Karpas-422 (cell line): ENCODE data around the gene PNKP. TPM values are rescaled to one million over a fixed set of nuclear protein-coding genes. Genes with fewer than 3 reads are reported as not detected.

ENCODE experiments used
- DNase-seq: peaks from one replicate; pipeline ENCODE4 v3.0.0-alpha.2; 2015
- H2AFZ ChIP-seq: fragments of 200-600 bp; sonication (generic); 2 replicates; pipeline ENCODE4 v1.6.1; 2014; ENCODE audit warnings: antibody characterized with exemption, low read length, mixed read lengths
- H3K27ac ChIP-seq: fragments of 200-600 bp; sonication (generic); 2 replicates; pipeline ENCODE4 v1.5.1; 2014; ENCODE audit warnings: mild to moderate bottlenecking, low read length, moderate library complexity
- H3K27me3 ChIP-seq: fragments of 200-600 bp; sonication (generic); 2 replicates; pipeline ENCODE4 v1.6.1; 2014; ENCODE audit warnings: low read length, mixed read lengths
- H3K36me3 ChIP-seq: fragments of 200-600 bp; sonication (generic); 2 replicates; pipeline ENCODE4 v1.6.1; 2014; ENCODE audit warnings: low read length, mixed read lengths; ENCODE audit not compliant: insufficient read depth
- H3K4me1 ChIP-seq: fragments of 200-600 bp; sonication (generic); 2 replicates; pipeline ENCODE4 v1.6.1; 2014; ENCODE audit warnings: mild to moderate bottlenecking, low read length, mixed read lengths
- H3K4me2 ChIP-seq: fragments of 200-600 bp; sonication (generic); 2 replicates; pipeline ENCODE4 v1.6.1; 2014; ENCODE audit warnings: low read length, low read depth, mild to moderate bottlenecking; ENCODE audit not compliant: poor library complexity, severe bottlenecking
- H3K4me3 ChIP-seq: fragments of 200-600 bp; sonication (generic); 2 replicates; pipeline ENCODE4 v1.5.1; 2014; ENCODE audit warnings: mild to moderate bottlenecking, antibody characterized with exemption, low read length, mixed read lengths
- H3K79me2 ChIP-seq: fragments of 200-600 bp; sonication (generic); 2 replicates; pipeline ENCODE4 v1.6.1; 2014; ENCODE audit warnings: mild to moderate bottlenecking, low read length, mixed read lengths
- H3K9ac ChIP-seq: fragments of 200-600 bp; sonication (generic); 2 replicates; pipeline ENCODE4 v1.6.0; 2014; ENCODE audit warnings: low read length
- H3K9me2 ChIP-seq: fragments of 200-600 bp; sonication (generic), shearing (Covaris generic); replicated peaks from 2 replicates; pipeline ENCODE4 v1.6.0; 2014; ENCODE audit warnings: mild to moderate bottlenecking, low read length, moderate library complexity; ENCODE audit not compliant: insufficient read depth
- H3K9me3 ChIP-seq: fragments of 300-700, 200-600 bp; sonication (generic); 2 replicates; pipeline ENCODE4 v1.6.1; 2014; ENCODE audit warnings: low read length, mixed read lengths
- H4K20me1 ChIP-seq: fragments of 200-600 bp; sonication (generic); 2 replicates; pipeline ENCODE4 v1.6.1; 2014; ENCODE audit warnings: mild to moderate bottlenecking, antibody characterized with exemption, low read length, low read depth; ENCODE audit not compliant: insufficient read depth
- total RNA-seq: library from RNA; depleted of rRNA; stranded (reverse); fragments of >200 nt; shearing (Covaris generic); gene quantifications from 2 replicates; pipeline ENCODE4 v1.2.3, GENCODE V29; 2014; ENCODE audit warnings: low replicate concordance

Gene PNKP
- total RNA-seq, 1 experiment from 2014 or later: 49.4 TPM

DNA sequence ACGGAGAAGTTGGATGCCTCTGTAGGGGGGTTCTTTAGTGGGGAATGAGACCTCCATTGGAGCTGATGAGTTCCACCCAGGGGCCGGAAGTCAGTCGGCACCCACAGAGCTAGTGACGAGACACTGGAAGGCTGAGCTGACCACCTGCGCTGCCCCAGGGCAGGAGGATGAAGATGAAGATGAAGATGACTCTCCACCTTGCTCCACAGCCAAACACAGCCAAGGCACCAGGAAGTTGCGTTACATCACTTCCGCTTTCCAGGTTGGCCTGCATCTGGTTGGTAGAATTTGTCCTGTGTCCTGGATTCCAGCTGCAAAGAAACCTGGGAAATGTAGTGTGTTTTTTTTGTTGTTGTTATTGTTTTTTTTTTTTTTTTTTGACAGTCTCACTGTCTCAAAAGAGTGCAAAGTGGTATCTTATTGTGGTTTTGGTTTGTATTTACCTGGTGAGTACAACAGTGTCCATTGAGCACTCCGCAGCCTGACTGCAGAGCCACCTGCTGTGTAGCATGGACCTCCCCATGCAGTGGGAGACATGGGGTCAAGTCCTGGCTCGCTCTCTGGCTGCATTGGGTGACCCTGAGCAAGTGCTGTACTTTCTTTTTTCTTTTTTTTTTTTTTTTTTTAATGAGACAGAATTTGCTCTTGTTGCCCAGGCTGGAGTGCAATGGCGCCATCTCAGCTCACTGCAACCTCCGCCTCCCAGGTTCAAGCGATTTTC is 12.0 kb upstream of the PNKP start:
- Histone ChIP-seq H3K9me3 (no peaks in the 10 kb centered on the region), H3K27ac (no peak overlapping the region), H3K4me3 (peak overlapping the region; percentile 84), H3K27me3 (no peaks in the 10 kb centered on the region), H2AFZ (no peak overlapping the region), H3K9ac (peak overlapping the region; percentile 5; the same call in 1 of the 2 replicates), H4K20me1 (no peaks in the 10 kb centered on the region), H3K36me3 (peaks cover 30% of the 10 kb centered on the region), H3K79me2 (peaks cover 27% of the 10 kb centered on the region), H3K4me2 (peak overlapping the region; percentile 75), H3K4me1 (peaks cover 25% of the 10 kb centered on the region), H3K9me2 (no peaks in the 10 kb centered on the region)
- peak; percentile 83 for DNase-seq

DNA sequence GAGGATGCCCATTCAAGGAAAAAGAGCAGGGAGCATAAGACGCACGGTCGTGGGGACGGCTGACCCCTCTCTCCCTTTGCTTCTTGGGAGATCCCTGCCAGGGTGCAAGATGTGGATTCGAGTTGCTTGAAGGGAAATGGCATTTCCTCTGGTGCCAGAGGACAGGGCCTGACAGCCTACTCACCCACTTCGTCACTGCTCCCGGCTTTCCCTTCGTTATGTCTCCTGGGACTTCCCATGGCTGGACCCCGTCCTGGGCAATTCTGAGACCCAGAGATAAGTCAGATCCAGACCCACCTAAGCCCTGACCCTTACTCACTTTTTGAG is 11.3 kb upstream of the PNKP start:
- Histone ChIP-seq H3K4me1 (peaks cover 25% of the 10 kb centered on the region), H3K4me3 (peak overlapping the region; percentile 84), H2AFZ (no peak overlapping the region), H3K27me3 (no peaks in the 10 kb centered on the region), H3K79me2 (peaks cover 30% of the 10 kb centered on the region), H3K27ac (no peak overlapping the region), H4K20me1 (no peaks in the 10 kb centered on the region), H3K9me3 (no peaks in the 10 kb centered on the region), H3K9ac (peak overlapping the region; percentile 97), H3K4me2 (peak overlapping the region; percentile 75), H3K36me3 (peaks cover 29% of the 10 kb centered on the region), H3K9me2 (no peaks in the 10 kb centered on the region)
- no peak for DNase-seq

DNA sequence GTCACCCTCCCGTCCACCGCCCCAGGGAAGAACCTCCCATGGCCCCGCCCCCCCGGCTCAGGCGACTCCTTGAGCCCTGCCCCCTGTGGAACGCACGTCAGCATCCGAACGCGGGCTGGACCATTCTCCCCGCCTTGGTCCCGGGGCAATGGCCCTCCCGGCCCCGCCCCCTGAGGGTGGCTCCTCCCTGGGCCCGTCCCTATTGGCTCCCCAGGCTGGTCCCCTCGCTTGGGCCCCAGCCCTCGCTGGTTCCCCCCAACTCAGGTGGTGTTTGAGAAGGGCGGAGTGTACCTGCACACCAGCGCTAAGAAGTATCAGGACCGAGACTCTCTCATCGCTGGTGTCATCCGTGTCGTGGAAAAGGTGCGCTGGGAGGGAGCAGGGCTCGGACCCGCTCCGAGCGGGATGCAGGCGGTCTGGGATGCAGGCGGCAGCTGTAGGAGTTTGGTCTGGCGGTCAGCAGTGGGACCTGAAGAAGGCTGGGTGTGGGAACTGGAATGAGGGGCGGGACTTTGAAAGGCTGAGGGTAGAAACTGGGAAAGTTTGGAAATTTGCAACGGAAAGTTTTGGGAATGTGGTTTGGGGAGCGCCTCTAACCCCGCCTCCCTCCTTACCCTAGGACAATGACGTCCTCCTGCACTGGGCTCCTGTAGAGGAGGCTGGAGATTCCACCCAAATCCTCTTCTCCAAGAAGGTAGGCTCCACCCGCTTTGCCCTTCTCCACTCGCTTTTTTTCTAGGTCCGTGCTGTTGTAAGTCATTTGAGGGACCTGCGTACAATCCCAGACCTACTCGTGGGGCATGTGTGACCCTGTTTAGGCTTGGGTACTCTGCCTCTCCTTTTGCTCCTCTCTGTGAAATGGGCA is 10.7 kb upstream of the PNKP start:
- Histone ChIP-seq H3K27ac (peak overlapping the region; percentile 82), H3K27me3 (no peaks in the 10 kb centered on the region), H3K9me2 (no peaks in the 10 kb centered on the region), H4K20me1 (no peaks in the 10 kb centered on the region), H3K9ac (peak overlapping the region; percentile 97), H3K4me2 (peak overlapping the region; percentile 75), H3K4me3 (peak overlapping the region; percentile 84), H3K36me3 (peaks cover 23% of the 10 kb centered on the region), H3K4me1 (peaks cover 25% of the 10 kb centered on the region), H3K79me2 (peaks cover 30% of the 10 kb centered on the region), H3K9me3 (no peaks in the 10 kb centered on the region), H2AFZ (peak overlapping the region; percentile 27; the same call in 1 of the 2 replicates)
- peak; percentile 100 for DNase-seq

DNA sequence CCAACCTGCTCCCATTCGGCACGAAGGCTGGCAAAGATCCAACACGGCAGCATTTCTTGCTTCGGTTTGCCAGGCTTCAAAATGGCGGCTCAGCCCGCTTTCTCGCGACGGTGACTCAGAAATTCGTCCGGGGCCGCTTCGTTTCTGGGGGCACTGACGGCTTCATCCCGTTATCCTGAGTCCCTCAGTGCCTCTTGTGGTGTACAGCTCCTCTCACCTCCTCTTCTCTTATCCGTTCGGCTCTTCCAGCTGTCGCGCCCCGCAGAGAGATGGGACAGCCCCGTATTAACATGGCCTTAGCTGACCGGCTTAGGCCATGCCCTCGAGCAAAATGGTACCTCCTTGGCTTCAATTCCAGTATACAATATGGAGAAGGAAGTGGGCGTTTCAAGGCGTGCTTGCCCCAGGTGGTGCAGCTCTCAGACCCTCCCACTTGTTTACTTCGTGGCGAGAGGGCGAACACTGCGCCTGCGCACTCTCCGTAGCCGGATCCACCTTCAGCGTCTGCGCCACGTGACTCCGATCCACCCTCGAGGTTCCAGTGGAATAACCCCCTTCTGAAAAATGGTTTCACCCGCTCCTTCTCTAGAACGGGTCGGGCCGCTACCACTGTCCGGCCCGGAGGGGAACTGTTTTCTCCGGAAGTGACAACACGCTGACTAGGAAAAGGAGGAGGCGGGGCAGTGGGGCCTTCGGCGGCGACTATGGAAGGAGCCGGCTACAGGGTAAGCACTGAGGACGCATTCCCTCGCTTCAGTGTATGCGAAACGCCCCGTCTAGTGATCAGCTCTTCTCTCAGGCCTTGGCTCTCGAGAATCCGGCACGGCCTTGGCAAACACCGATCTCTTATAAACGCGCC is 9.9 kb upstream of the PNKP start, which contains the start of the genes AKT1S1 and TBC1D17:
AKT1S1 (minus strand) TSS at position 336 of the 859 bp plus-strand sequence. CDS start 4,060 bp downstream, outside the sequence.
TBC1D17 (plus strand) TSS at position 683 of the 859 bp plus-strand sequence; CDS start at position 705, 22 bp downstream.
- Histone ChIP-seq H3K9ac (peak within 1 kb of the TSS; percentile 97), H3K79me2 (peaks cover 30% of the 10 kb centered on the region), H3K4me3 (peak within 1 kb of the TSS; percentile 84), H3K9me2 (no peaks in the 10 kb centered on the region), H2AFZ (peak within 1 kb of the TSS; percentile 62), H3K9me3 (no peaks in the 10 kb centered on the region), H3K4me1 (peaks cover 25% of the 10 kb centered on the region), H3K36me3 (peaks cover 16% of the 10 kb centered on the region; the same call in 1 of the 2 replicates), H3K27ac (peak within 1 kb of the TSS; percentile 86), H3K4me2 (peak within 1 kb of the TSS; percentile 75), H3K27me3 (no peaks in the 10 kb centered on the region), H4K20me1 (no peaks in the 10 kb centered on the region)
- DNase-seq: peak; percentile 100

DNA sequence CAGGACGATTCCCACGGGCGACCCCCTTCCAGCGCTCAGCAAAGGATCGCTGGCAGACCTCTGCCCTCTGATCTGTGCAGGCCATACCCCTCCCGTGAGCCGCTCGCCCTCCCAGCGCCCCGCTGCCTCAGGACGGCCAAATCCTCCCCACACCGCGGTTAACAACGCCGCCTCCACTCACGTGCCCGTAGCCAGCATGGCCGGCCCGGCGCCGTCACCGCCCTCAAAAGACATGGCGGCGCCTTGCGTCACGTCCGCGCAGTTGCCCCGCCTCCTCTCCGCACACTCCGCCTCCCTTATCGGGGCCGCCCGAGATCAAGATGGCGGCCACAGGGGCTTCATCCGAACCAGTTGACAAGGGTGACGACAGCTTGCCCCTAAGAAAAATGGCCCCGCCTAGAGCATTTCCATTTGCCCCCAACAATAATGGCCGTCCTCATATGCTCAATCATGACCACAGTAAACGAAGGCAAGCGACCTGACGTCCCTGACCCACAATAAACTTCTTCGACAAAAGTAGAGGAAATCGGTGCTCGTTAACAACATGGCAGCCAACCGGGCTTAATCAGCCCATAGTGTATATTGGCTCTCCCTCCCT is 9.1 kb upstream of the PNKP start:
- peak overlapping the region; percentile 75 for H3K4me2 ChIP-seq
- H3K9ac ChIP-seq: peak overlapping the region; percentile 97
- peaks cover 16% of the 10 kb centered on the region; the same call in 1 of the 2 replicates for H3K36me3 ChIP-seq
- no peaks in the 10 kb centered on the region for H4K20me1 ChIP-seq
- peak overlapping the region; percentile 84 for H3K4me3 ChIP-seq
- H3K27ac ChIP-seq: peak overlapping the region; percentile 86
- H3K79me2 ChIP-seq: peaks cover 30% of the 10 kb centered on the region
- no peaks in the 10 kb centered on the region for H3K27me3 ChIP-seq
- peaks cover 25% of the 10 kb centered on the region for H3K4me1 ChIP-seq
- peak; percentile 100 for DNase-seq
- no peaks in the 10 kb centered on the region for H3K9me3 ChIP-seq
- H2AFZ ChIP-seq: peak overlapping the region; percentile 62
- no peaks in the 10 kb centered on the region for H3K9me2 ChIP-seq

DNA sequence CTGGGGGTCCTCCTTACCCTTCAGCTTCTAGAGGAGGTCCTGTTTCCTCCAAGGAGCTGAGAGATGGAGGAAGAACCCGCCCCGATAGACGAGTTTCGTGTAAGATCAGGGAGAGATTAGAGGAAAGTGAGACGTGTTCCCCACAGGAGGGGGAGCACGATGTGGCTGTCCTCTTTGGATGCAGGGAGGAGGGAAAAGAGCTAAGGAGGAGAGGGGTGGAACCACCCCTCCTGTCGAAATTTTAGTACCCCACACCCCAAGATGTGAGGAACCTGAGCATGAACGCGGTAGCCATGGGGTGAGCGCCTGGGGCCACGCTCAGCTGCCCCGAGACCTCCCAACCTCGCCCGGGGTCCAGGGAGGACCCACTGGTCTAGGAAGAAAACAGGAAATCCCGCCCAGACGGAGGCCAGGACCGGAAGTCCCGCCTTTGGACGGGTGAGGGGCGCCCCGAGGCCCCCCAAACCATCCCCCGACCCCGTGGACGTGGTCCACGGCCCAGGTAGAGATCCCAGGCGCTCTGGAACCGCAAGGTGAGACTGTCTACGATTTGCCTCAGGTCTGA is 8.6 kb upstream of the PNKP start:
- Histone ChIP-seq H4K20me1 (no peaks in the 10 kb centered on the region), H3K79me2 (peaks cover 30% of the 10 kb centered on the region), H3K9ac (peak overlapping the region; percentile 97), H3K9me2 (no peaks in the 10 kb centered on the region), H3K27me3 (no peaks in the 10 kb centered on the region), H2AFZ (peak overlapping the region; percentile 60; the same call in 1 of the 2 replicates), H3K27ac (peak overlapping the region; percentile 86), H3K4me2 (peak overlapping the region; percentile 75), H3K9me3 (no peaks in the 10 kb centered on the region), H3K4me1 (peaks cover 28% of the 10 kb centered on the region), H3K36me3 (peaks cover 14% of the 10 kb centered on the region; the same call in 1 of the 2 replicates), H3K4me3 (peak overlapping the region; percentile 84)
- peak; percentile 92 for DNase-seq

DNA sequence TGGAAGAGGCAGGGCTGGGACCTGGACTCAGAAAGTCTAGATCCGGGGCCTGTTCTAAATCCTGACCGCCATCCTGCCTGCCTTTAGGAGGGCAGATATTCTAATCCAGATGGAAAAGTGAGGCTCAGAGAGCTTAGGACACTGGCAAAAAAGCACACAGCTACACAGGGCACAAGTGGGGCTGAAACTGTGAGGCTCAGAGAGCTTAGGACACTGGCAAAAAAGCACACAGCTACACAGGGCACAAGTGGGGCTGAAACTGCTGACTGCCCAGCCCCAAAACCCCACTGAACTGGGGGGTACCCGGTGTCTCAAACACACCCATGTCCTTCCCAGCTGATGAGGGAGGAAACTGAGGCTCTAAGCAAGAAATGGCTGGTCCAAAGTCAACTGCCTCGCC is 7.8 kb upstream of the PNKP start:
- Histone ChIP-seq H3K79me2 (peaks cover 30% of the 10 kb centered on the region), H3K4me1 (peaks cover 35% of the 10 kb centered on the region), H4K20me1 (no peaks in the 10 kb centered on the region), H3K9me3 (no peaks in the 10 kb centered on the region), H3K27me3 (no peaks in the 10 kb centered on the region), H3K36me3 (0 out of 2 replicates have a peak, but pooled peaks cover 7% of the 10 kb centered on the region), H3K4me3 (peak overlapping the region; percentile 84), H3K9ac (peak overlapping the region; percentile 97), H3K9me2 (no peaks in the 10 kb centered on the region), H3K4me2 (peak overlapping the region; percentile 75), H3K27ac (peak overlapping the region; percentile 86; the same call in 1 of the 2 replicates), H2AFZ (no peak overlapping the region)
- no peak for DNase-seq
